GM12878 (cell line): Measurements from ENCODE around the gene SLC1A1. TPM values are rescaled to one million over a fixed set of nuclear protein-coding genes. Genes with fewer than 3 reads are reported as not detected.

Experiments
- BCLAF1 ChIP-seq: fragments of 450-650 bp; IDR thresholded peaks from 2 replicates; pipeline ENCODE4 v1.6.1; 2017; ENCODE audit warnings: antibody characterized with exemption, mild to moderate bottlenecking, moderate library complexity
- CBX3 ChIP-seq: fragments of 200-600 bp; sonication (generic); IDR thresholded peaks from 2 replicates; pipeline ENCODE4 v1.6.1; 2016; ENCODE audit warnings: low read depth, borderline replicate concordance
- CEBPB ChIP-seq, 2 experiments: fragments of 150-350 bp in 1 of 2; IDR thresholded peaks; 2 replicates each; pipeline ENCODE4 v1.6.1; 2012 to 2014; ENCODE audit warnings: low read depth in 2 of 2, low read length in 2 of 2, borderline replicate concordance in 1 of 2, inconsistent platforms in 1 of 2
- CHD2 ChIP-seq: IDR thresholded peaks from 2 replicates; pipeline ENCODE4 v1.6.1; 2011; ENCODE audit warnings: low read depth, low read length, improper control_type of control experiment, borderline replicate concordance
- ETV6 ChIP-seq, 2 experiments: fragments of 450-650 bp in 1 of 2; IDR thresholded peaks in 1 of 2; conservative IDR thresholded peaks in 1 of 2; 2 replicates each; pipeline ENCODE4 v1.6.1; 2014; ENCODE audit warnings: antibody characterized with exemption in 1 of 2, borderline replicate concordance in 1 of 2, low read depth in 1 of 2, mild to moderate bottlenecking in 1 of 2, moderate library complexity in 1 of 2
- FOS ChIP-seq: IDR thresholded peaks from 3 replicates; pipeline ENCODE4 v1.6.1; 2011; ENCODE audit warnings: borderline replicate concordance; ENCODE audit not compliant: insufficient read length; ENCODE audit errors: extremely low read depth
- FOXK2 ChIP-seq: fragments of 450-650 bp; IDR thresholded peaks from 2 replicates; pipeline ENCODE4 v1.6.1; 2017; ENCODE audit warnings: mild to moderate bottlenecking, moderate library complexity
- GABPA ChIP-seq: IDR thresholded peaks from 2 replicates; pipeline ENCODE4 v1.6.1; 2014; ENCODE audit warnings: antibody characterized with exemption, low read depth, mild to moderate bottlenecking, inconsistent platforms
- JUND ChIP-seq: IDR thresholded peaks from 2 replicates; pipeline ENCODE4 v1.6.1; 2012; ENCODE audit warnings: low read depth, mild to moderate bottlenecking, low read length, improper control_type of control experiment, moderate library complexity
- PBX3 ChIP-seq: IDR thresholded peaks from 2 replicates; pipeline ENCODE4 v1.6.1; 2011; ENCODE audit warnings: mild to moderate bottlenecking, low read depth, low read length, moderate library complexity; ENCODE audit not compliant: insufficient replicate concordance
- RBBP5 ChIP-seq: fragments of 200-600 bp; sonication (generic); conservative IDR thresholded peaks from 2 replicates; pipeline ENCODE4 v1.6.1; 2016
- YBX1 ChIP-seq: fragments of 450-650 bp; IDR thresholded peaks from 2 replicates; pipeline ENCODE4 v1.6.1; 2016; ENCODE audit warnings: antibody characterized with exemption
- ZBTB33 ChIP-seq: fragments of 450-650 bp; IDR thresholded peaks from 2 replicates; pipeline ENCODE4 v1.6.1; 2017; ENCODE audit warnings: mild to moderate bottlenecking
- ZNF24 ChIP-seq: fragments of 450-650 bp; IDR thresholded peaks from 2 replicates; pipeline ENCODE4 v1.6.1; 2017; ENCODE audit warnings: antibody characterized with exemption, mild to moderate bottlenecking
- ZNF384 ChIP-seq: IDR thresholded peaks from 2 replicates; pipeline ENCODE4 v1.6.1; 2012; ENCODE audit warnings: low read depth, mild to moderate bottlenecking, low read length, improper control_type of control experiment, borderline replicate concordance
- polyA plus RNA-seq, 11 experiments: library from polyadenylated mRNA; depleted of rRNA in 4 of 11; unstranded in 6 of 11; stranded (reverse) in 5 of 11; fragments of >200 nt; fragmentation: Nextera tagmentation in 4 of 11; fragmentation: Illumina TruSeq in 1 of 11; extraction: Ambion mirVana in 4 of 11; extraction: Trizol in 1 of 11; gene quantifications; 1 replicate in 1 of 11; 2 replicates in 10 of 11; pipeline versions ENCODE4 v1.2.1 to v1.2.3, GENCODE V29; 2011 to 2016; ENCODE audit warnings: inconsistent platforms in 2 of 11, missing spikeins in 2 of 11, low read depth in 1 of 11
- total RNA-seq, 4 experiments: library from RNA; depleted of rRNA in 3 of 4; stranded (reverse); fragments of >200 nt in 3 of 4; fragmentation: Illumina TruSeq in 1 of 4; extraction: Trizol in 1 of 4; gene quantifications; 2 replicates each; pipeline versions ENCODE4 v1.2.1 to v1.2.3, GENCODE V29; 2013 to 2021
- TF ChIP-seq, protein P1 (sequence below): fragments of 150-350 bp; IDR thresholded peaks from 2 replicates; pipeline ENCODE4 v1.6.1; 2014; ENCODE audit warnings: mild to moderate bottlenecking, low read depth, low read length
- TF ChIP-seq, protein P2 (sequence below): fragments of 450-650 bp; IDR thresholded peaks from 2 replicates; pipeline ENCODE4 v1.6.1; 2016; ENCODE audit warnings: mild to moderate bottlenecking

The SLC1A1 gene
- total and polyA plus RNA-seq, 10 of the 15 experiments (the other 5 are each of a cell fraction or from before 2014, with no cell fraction given) = 4.2 to 24.9 (median 18.3) TPM

DNA sequence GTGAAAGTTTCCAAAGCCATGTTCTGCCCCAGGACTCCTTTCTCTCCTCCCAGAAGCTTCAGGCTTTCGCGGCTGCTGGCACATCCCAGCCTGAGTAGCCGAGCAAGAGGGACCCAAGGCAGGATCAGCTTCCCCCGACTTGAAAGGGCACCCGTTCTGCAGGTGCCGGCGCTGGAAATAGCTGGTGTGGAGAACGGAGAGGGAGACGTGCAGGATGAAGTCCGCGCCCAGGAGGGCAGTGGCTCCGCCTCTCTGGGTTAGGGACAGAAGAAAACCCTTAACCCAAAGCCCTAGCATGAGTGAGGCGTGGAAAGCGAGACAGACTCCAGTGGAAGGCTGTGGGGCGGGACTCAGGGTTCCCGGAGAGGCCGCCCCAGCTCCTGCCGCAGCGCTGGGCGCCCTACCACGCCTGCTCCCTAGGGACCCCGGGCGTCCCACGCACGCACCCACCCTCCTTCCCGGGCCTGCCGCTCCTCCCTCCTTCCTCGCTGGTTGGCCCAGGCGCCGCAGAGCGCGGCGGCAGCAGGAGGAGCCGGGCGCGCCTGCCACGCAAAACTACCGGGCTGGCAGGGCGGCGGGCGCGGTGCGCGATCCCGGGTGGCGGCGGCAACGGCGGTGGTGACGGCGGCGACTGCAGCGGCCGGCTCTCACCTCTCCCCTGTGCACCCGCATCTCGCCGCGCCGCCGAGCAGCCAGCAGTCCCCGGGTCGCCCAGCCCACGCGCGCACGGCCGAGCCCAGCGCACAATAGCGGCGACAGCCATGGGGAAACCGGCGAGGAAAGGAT lies at the start of gene SLC1A1 (continued):
- TF ChIP-seq PBX3 (no peak), YBX1 (no peak), CHD2 (no peak), CBX3 (no peak), ZNF384 (no peak), CEBPB (IDR thresholded peaks at IDR 0.05; ENCODE audit: borderline replicate concordance in 1 of 2, low read depth in 2 of 2, low read length in 2 of 2) (no peak), RBBP5 (no peak), JUND (no peak), ZNF24 (no peak), ETV6 (conservative IDR thresholded peaks at IDR 0.05 in 1 of 2, IDR thresholded peaks at IDR 0.05 in 1 of 2; ENCODE audit: borderline replicate concordance in 1 of 2, low read depth in 1 of 2) (no peak), GABPA (no peak), BCLAF1 (0 out of 2 replicates have a peak, but pooled peaks have one; percentile 60), FOS (no peak), FOXK2 (no peak), ZBTB33 (no peak)
- TF ChIP-seq, protein P1, sequence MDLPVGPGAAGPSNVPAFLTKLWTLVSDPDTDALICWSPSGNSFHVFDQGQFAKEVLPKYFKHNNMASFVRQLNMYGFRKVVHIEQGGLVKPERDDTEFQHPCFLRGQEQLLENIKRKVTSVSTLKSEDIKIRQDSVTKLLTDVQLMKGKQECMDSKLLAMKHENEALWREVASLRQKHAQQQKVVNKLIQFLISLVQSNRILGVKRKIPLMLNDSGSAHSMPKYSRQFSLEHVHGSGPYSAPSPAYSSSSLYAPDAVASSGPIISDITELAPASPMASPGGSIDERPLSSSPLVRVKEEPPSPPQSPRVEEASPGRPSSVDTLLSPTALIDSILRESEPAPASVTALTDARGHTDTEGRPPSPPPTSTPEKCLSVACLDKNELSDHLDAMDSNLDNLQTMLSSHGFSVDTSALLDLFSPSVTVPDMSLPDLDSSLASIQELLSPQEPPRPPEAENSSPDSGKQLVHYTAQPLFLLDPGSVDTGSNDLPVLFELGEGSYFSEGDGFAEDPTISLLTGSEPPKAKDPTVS = no peak
- TF ChIP-seq, protein P2, sequence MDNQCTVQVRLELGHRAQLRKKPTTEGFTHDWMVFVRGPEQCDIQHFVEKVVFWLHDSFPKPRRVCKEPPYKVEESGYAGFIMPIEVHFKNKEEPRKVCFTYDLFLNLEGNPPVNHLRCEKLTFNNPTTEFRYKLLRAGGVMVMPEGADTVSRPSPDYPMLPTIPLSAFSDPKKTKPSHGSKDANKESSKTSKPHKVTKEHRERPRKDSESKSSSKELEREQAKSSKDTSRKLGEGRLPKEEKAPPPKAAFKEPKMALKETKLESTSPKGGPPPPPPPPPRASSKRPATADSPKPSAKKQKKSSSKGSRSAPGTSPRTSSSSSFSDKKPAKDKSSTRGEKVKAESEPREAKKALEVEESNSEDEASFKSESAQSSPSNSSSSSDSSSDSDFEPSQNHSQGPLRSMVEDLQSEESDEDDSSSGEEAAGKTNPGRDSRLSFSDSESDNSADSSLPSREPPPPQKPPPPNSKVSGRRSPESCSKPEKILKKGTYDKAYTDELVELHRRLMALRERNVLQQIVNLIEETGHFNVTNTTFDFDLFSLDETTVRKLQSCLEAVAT = peak; percentile 11; the same call in 1 of the 2 replicates
